GM19372 (cell line): ENCODE data around the gene KLHL29.

ENCODE experiments used
- ATAC-seq: cut with Tn5 transposase; IDR thresholded peaks from one replicate; pipeline ENCODE4 v1.9.1; 2021; ENCODE audit warnings: mild to moderate bottlenecking, low read depth, moderate library complexity; ENCODE audit not compliant: unreplicated experiment

The KLHL29 gene

GRCh38 chr2:23420091-23420839, 35.3 kb downstream of the KLHL29 start:
- ATAC-seq = no peak

- ATAC-seq = no peak
These were observed 36.0 kb downstream of the KLHL29 start for GRCh38 chr2:23420840-23421476.

GRCh38 chr2:23422089-23423061, 37.4 kb downstream of the KLHL29 start:
- ATAC-seq = no peak

GRCh38 chr2:23423062-23423872, 38.3 kb downstream of the KLHL29 start:
- no peak for ATAC-seq

- no peak for ATAC-seq
These were observed 39.1 kb downstream of the KLHL29 start for GRCh38 chr2:23423873-23424680.

- no peak for ATAC-seq
These were observed 40.4 kb downstream of the KLHL29 start for GRCh38 chr2:23425338-23425871.

GRCh38 chr2:23425885-23426262, 40.9 kb downstream of the KLHL29 start:
- ATAC-seq = no peak

- ATAC-seq = no peak
These were observed 41.4 kb downstream of the KLHL29 start for GRCh38 chr2:23426263-23426905.

GRCh38 chr2:23427350-23427749, 42.4 kb downstream of the KLHL29 start:
- ATAC-seq = no peak

- no peak for ATAC-seq
These were observed 43.0 kb downstream of the KLHL29 start for GRCh38 chr2:23427976-23428375.

GRCh38 chr2:23429036-23429435, 44.1 kb downstream of the KLHL29 start:
- ATAC-seq = no peak

GRCh38 chr2:23430263-23430662, 45.3 kb downstream of the KLHL29 start:
- no peak for ATAC-seq

GRCh38 chr2:23432531-23432930, 47.6 kb downstream of the KLHL29 start:
- ATAC-seq = no peak

GRCh38 chr2:23433282-23433681, 48.3 kb downstream of the KLHL29 start:
- no peak for ATAC-seq

- no peak for ATAC-seq
These were observed 49.7 kb downstream of the KLHL29 start for GRCh38 chr2:23434721-23435121.

GRCh38 chr2:23435250-23436035, 50.5 kb downstream of the KLHL29 start:
- ATAC-seq = no peak

- ATAC-seq = no peak
These were observed 51.5 kb downstream of the KLHL29 start for GRCh38 chr2:23436346-23437098.
